Mesenchymal stem cell (in vitro differentiated cells and primary cell): ENCODE results near the gene ZNF280A.

Source experiments
- DNase-seq: peaks from one replicate; pipeline ENCODE4 v3.0.0-alpha.2; 2013
- H2AFZ ChIP-seq: one replicate; pipeline ENCODE4 v1.6.1; 2013; ENCODE audit warnings: low read depth, mild to moderate bottlenecking, control low read depth, inconsistent platforms, low read length, moderate library complexity
- H2AK5ac ChIP-seq: 2 replicates; pipeline ENCODE4 v1.6.1; 2013; ENCODE audit warnings: low read length, moderate library complexity, mild to moderate bottlenecking, inconsistent platforms; ENCODE audit not compliant: severe bottlenecking
- H2BK120ac ChIP-seq: one replicate; pipeline ENCODE4 v1.6.1; 2013; ENCODE audit warnings: low read depth, mild to moderate bottlenecking, inconsistent platforms, low read length, moderate library complexity
- H2BK12ac ChIP-seq, 2 experiments: one replicate each; pipeline ENCODE4 v1.6.1; 2013; ENCODE audit warnings: inconsistent platforms in 2 of 2, low read length in 2 of 2, mild to moderate bottlenecking in 2 of 2, moderate library complexity in 2 of 2, control low read depth in 1 of 2
- H2BK15ac ChIP-seq: one replicate; pipeline ENCODE4 v1.6.1; 2013; ENCODE audit warnings: mild to moderate bottlenecking, low read depth, inconsistent platforms; ENCODE audit not compliant: poor library complexity, severe bottlenecking
- H2BK5ac ChIP-seq: 2 replicates; pipeline ENCODE4 v1.6.1; 2013; ENCODE audit warnings: low read depth, mild to moderate bottlenecking, low read length, control low read depth, inconsistent platforms; ENCODE audit not compliant: poor library complexity, severe bottlenecking
- H3K14ac ChIP-seq, 2 experiments: one replicate each; pipeline ENCODE4 v1.6.1; 2013; ENCODE audit warnings: inconsistent platforms in 2 of 2, low read length in 2 of 2, control low read depth in 1 of 2, mild to moderate bottlenecking in 1 of 2, moderate library complexity in 1 of 2
- H3K18ac ChIP-seq, 2 experiments: one replicate each; pipeline ENCODE4 v1.6.1; 2013; ENCODE audit warnings: inconsistent platforms in 2 of 2, low read length in 2 of 2, control low read depth in 1 of 2, low read depth in 1 of 2, mild to moderate bottlenecking in 1 of 2
- H3K23ac ChIP-seq, 2 experiments: one replicate each; pipeline ENCODE4 v1.6.1; 2013; ENCODE audit warnings: inconsistent platforms in 2 of 2, low read length in 2 of 2, mild to moderate bottlenecking in 2 of 2, moderate library complexity in 2 of 2, control low read depth in 1 of 2
- H3K27ac ChIP-seq: 2 replicates; pipeline ENCODE4 v1.5.1; 2013; ENCODE audit warnings: mild to moderate bottlenecking, moderate library complexity, low read length, control low read depth, inconsistent platforms; ENCODE audit not compliant: poor library complexity, severe bottlenecking
- H3K27me3 ChIP-seq, 2 experiments: 2 replicates each; pipeline versions ENCODE4 v1.6.1 to v1.7.0; 2013; ENCODE audit warnings: low read length in 2 of 2, mild to moderate bottlenecking in 2 of 2, moderate library complexity in 2 of 2, control low read depth in 1 of 2, inconsistent platforms in 1 of 2; ENCODE audit not compliant: control insufficient read depth in 1 of 2, insufficient read depth in 1 of 2
- H3K36me3 ChIP-seq, 2 experiments: 2 replicates each; pipeline versions ENCODE4 v1.6.1 to v1.7.0; 2013; ENCODE audit warnings: low read length in 2 of 2, control low read depth in 1 of 2, inconsistent platforms in 1 of 2, low read depth in 1 of 2, mild to moderate bottlenecking in 1 of 2; ENCODE audit not compliant: insufficient read depth in 2 of 2, control insufficient read depth in 1 of 2
- H3K4ac ChIP-seq, 2 experiments: one replicate each; pipeline ENCODE4 v1.6.1; 2013; ENCODE audit warnings: inconsistent platforms in 2 of 2, low read length in 2 of 2, mild to moderate bottlenecking in 2 of 2, moderate library complexity in 2 of 2, control low read depth in 1 of 2, low read depth in 1 of 2
- H3K4me1 ChIP-seq: 2 replicates; pipeline ENCODE4 v1.6.1; 2013; ENCODE audit warnings: low read depth, low read length, control low read depth; ENCODE audit not compliant: control insufficient read depth, insufficient read depth
- H3K4me2 ChIP-seq: 2 replicates; pipeline ENCODE4 v1.6.1; 2013; ENCODE audit warnings: low read length, mild to moderate bottlenecking, inconsistent platforms; ENCODE audit not compliant: poor library complexity, severe bottlenecking
- H3K4me3 ChIP-seq, 2 experiments: 2 replicates each; pipeline versions ENCODE4 v1.5.1 to v1.7.0; 2013; ENCODE audit warnings: low read length in 2 of 2, mild to moderate bottlenecking in 2 of 2, control low read depth in 1 of 2, low read depth in 1 of 2; ENCODE audit not compliant: insufficient read depth in 1 of 2
- H3K79me1 ChIP-seq: replicated peaks from 2 replicates; pipeline ENCODE4 v1.6.1; 2013; ENCODE audit warnings: mild to moderate bottlenecking, control low read depth, low read length, inconsistent platforms; ENCODE audit not compliant: poor library complexity, severe bottlenecking
- H3K9ac ChIP-seq: 2 replicates; pipeline ENCODE4 v1.7.0; 2013; ENCODE audit warnings: mild to moderate bottlenecking, low read length, moderate library complexity
- H3K9me3 ChIP-seq: 2 replicates; pipeline ENCODE4 v1.7.0; 2013; ENCODE audit warnings: mild to moderate bottlenecking, low read length; ENCODE audit not compliant: control insufficient read depth
- H4K8ac ChIP-seq: one replicate; pipeline ENCODE4 v1.6.1; 2013; ENCODE audit warnings: inconsistent platforms, mild to moderate bottlenecking, low read length, moderate library complexity
- H4K91ac ChIP-seq: one replicate; pipeline ENCODE4 v1.6.1; 2013; ENCODE audit warnings: mild to moderate bottlenecking, low read length, inconsistent platforms
- WGBS: methylation state at CpG from one replicate; pipeline ENCODE4 v1.1.7; 2013; ENCODE audit warnings: mixed read lengths; 5-methylcytosine and 5-hydroxymethylcytosine counted together

Gene ZNF280A

GRCh38 chr22:22508274-22509176 lies 11.5 kb downstream of the ZNF280A start, which contains the start of gene ZNF280B:
Gene ZNF280B, minus strand, starts transcription at chr22:22508742. Its CDS starts 19,344 bp downstream, at chr22:22489398.
- Histone ChIP-seq H2AFZ (peak within 1 kb of the TSS; percentile 98), H2BK120ac (no peak within 1 kb of the TSS), H2BK12ac (peak within 1 kb of the TSS in 1 of 2 experiments; percentile 63), H3K18ac (peak within 1 kb of the TSS; percentile 52 to 88), H3K4ac (peak within 1 kb of the TSS in 1 of 2 experiments; percentile 32), H3K4me2 (peak within 1 kb of the TSS; percentile 71), H2AK5ac (no peak within 1 kb of the TSS), H3K4me1 (peaks cover 2% of the 10 kb centered on the region), H3K9me3 (peaks cover 38% of the 10 kb centered on the region), H2BK5ac (no peak within 1 kb of the TSS), H3K9ac (peak within 1 kb of the TSS; percentile 79), H3K27ac (no peak within 1 kb of the TSS), H3K36me3 (no peaks in the 10 kb centered on the region), H3K23ac (no peak within 1 kb of the TSS), H4K8ac (peak within 1 kb of the TSS; percentile 94), H3K27me3 (peaks cover 0 to 17% of the 10 kb centered on the region in 2 experiments), H3K14ac (peak within 1 kb of the TSS in 1 of 2 experiments; percentile 96), H3K79me1 (peaks cover 1% of the 10 kb centered on the region), H2BK15ac (peak within 1 kb of the TSS; percentile 49), H3K4me3 (peak within 1 kb of the TSS; percentile 72 to 80), H4K91ac (peak within 1 kb of the TSS; percentile 81)
- 3% methylated on average over 61 of the region's 72 CpGs for WGBS
- DNase-seq = peak; percentile 87

- H3K18ac ChIP-seq = peak overlapping the region in 1 of 2 experiments; percentile 21
- H3K4ac ChIP-seq = no peak overlapping the region
- 30% methylated on average over 13 of the region's 13 CpGs for WGBS
- H2AFZ ChIP-seq = peak overlapping the region; percentile 98
- no peak overlapping the region for H2BK5ac ChIP-seq
- H3K9me3 ChIP-seq = peaks cover 35% of the 10 kb centered on the region
- no peak overlapping the region for H2BK120ac ChIP-seq
- no peak overlapping the region for H2BK12ac ChIP-seq
- peaks cover 2% of the 10 kb centered on the region for H3K4me1 ChIP-seq
- peak overlapping the region; percentile 71 for H3K4me2 ChIP-seq
- no peaks in the 10 kb centered on the region for H3K36me3 ChIP-seq
- peaks cover 2% of the 10 kb centered on the region for H3K79me1 ChIP-seq
- peak overlapping the region; percentile 79 for H3K9ac ChIP-seq
- H3K23ac ChIP-seq = no peak overlapping the region
- no peak overlapping the region for H4K8ac ChIP-seq
- H3K27me3 ChIP-seq = peaks cover 0 to 11% of the 10 kb centered on the region in 2 experiments
- H4K91ac ChIP-seq = no peak overlapping the region
- H2BK15ac ChIP-seq = no peak overlapping the region
- H3K4me3 ChIP-seq = peak overlapping the region; percentile 72 to 80
- H2AK5ac ChIP-seq = no peak overlapping the region
- H3K27ac ChIP-seq = no peak overlapping the region
- no peak overlapping the region for H3K14ac ChIP-seq
- no peak for DNase-seq
Measured at GRCh38 chr22:22507743-22508273, 12.3 kb downstream of the ZNF280A start.

- WGBS = 90% methylated on average over 1 of the region's 1 CpG
- Histone ChIP-seq H3K27me3 (peaks cover 0 to 1% of the 10 kb centered on the region in 2 experiments), H3K9ac (no peak overlapping the region), H4K8ac (no peak overlapping the region), H3K79me1 (peaks cover 3% of the 10 kb centered on the region), H3K4me3 (no peak overlapping the region), H3K4me2 (no peak overlapping the region), H2BK15ac (no peak overlapping the region), H2BK120ac (no peak overlapping the region), H3K36me3 (no peaks in the 10 kb centered on the region), H3K18ac (no peak overlapping the region), H3K14ac (no peak overlapping the region), H3K4ac (no peak overlapping the region), H3K4me1 (peaks cover 2% of the 10 kb centered on the region), H3K23ac (no peak overlapping the region), H3K9me3 (peaks cover 32% of the 10 kb centered on the region), H4K91ac (no peak overlapping the region), H2BK12ac (no peak overlapping the region), H2AK5ac (no peak overlapping the region), H3K27ac (no peak overlapping the region), H2AFZ (no peak overlapping the region), H2BK5ac (no peak overlapping the region)
- no peak for DNase-seq
Measured at GRCh38 chr22:22506736-22507135, 13.3 kb downstream of the ZNF280A start.

- H3K27me3 ChIP-seq = no peaks in the 10 kb centered on the region
- no peak overlapping the region for H3K9ac ChIP-seq
- H3K18ac ChIP-seq = no peak overlapping the region
- no peak overlapping the region for H3K14ac ChIP-seq
- no peak overlapping the region for H3K27ac ChIP-seq
- H3K4me1 ChIP-seq = no peaks in the 10 kb centered on the region
- H2BK15ac ChIP-seq = no peak overlapping the region
- no peak overlapping the region for H2BK120ac ChIP-seq
- peaks cover 2% of the 10 kb centered on the region for H3K79me1 ChIP-seq
- no peak for DNase-seq
- H2AK5ac ChIP-seq = no peak overlapping the region
- H4K8ac ChIP-seq = no peak overlapping the region
- H3K9me3 ChIP-seq = no peaks in the 10 kb centered on the region
- H3K4me2 ChIP-seq = no peak overlapping the region
- no peak overlapping the region for H2AFZ ChIP-seq
- H4K91ac ChIP-seq = no peak overlapping the region
- no peaks in the 10 kb centered on the region for H3K36me3 ChIP-seq
- no peak overlapping the region for H2BK5ac ChIP-seq
- H3K4ac ChIP-seq = no peak overlapping the region
- WGBS = 83% methylated on average over 1 of the region's 2 CpGs
- H3K4me3 ChIP-seq = no peak overlapping the region
- H2BK12ac ChIP-seq = no peak overlapping the region
- no peak overlapping the region for H3K23ac ChIP-seq
Measured at GRCh38 chr22:22498267-22498666, 21.8 kb downstream of the ZNF280A start.
